CD8-positive, alpha-beta memory T cell (primary cell): Measurements from ENCODE around the gene RTN4IP1. TPM values are rescaled to one million over a fixed set of nuclear protein-coding genes. Genes with fewer than 3 reads are reported as not detected.
A peak's percentile ranks its signal among the peaks of the same experiment; 100 is the strongest.
"Not testable (repeated sequence)": the region's sequence is repeated elsewhere in the genome, so short reads cannot be mapped to it uniquely, and the experiment has no call there.

ENCODE experiments used
- CTCF ChIA-PET: fragments of 350-600 bp; sonication (Branson Sonifier 250); formaldehyde crosslinking; loops from one replicate; lab custom pipeline; 2021; ENCODE audit warnings: antibody characterized with exemption; lab: Charles Lee
- POLR2A ChIA-PET: fragments of 350-600 bp; sonication (Branson Sonifier 250); formaldehyde crosslinking; loops from one replicate; lab custom pipeline; 2021; ENCODE audit warnings: antibody characterized with exemption; lab: Charles Lee
- DNase-seq, 5 donors: peaks; one replicate each; pipeline versions ENCODE4 v3.0.0 to v3.0.0-alpha.2; 2020 to 2022; ENCODE audit warnings: mixed read lengths in 1 of 5
- H3K27ac ChIP-seq: one replicate; pipeline ENCODE4 v1.7.0; 2013; ENCODE audit warnings: low read depth, mild to moderate bottlenecking, low read length, moderate library complexity
- H3K27me3 ChIP-seq: 2 replicates; pipeline ENCODE4 v1.7.0; 2013; ENCODE audit warnings: low read length, mild to moderate bottlenecking; ENCODE audit not compliant: insufficient read depth, poor library complexity, severe bottlenecking
- H3K36me3 ChIP-seq: 2 replicates; pipeline ENCODE4 v1.7.0; 2013; ENCODE audit warnings: mild to moderate bottlenecking, low read length, moderate library complexity; ENCODE audit not compliant: insufficient read depth
- H3K4me1 ChIP-seq: 2 replicates; pipeline ENCODE4 v1.7.0; 2013; ENCODE audit warnings: mild to moderate bottlenecking, low read length, moderate library complexity; ENCODE audit not compliant: insufficient read depth
- H3K4me3 ChIP-seq: 2 replicates; pipeline ENCODE4 v1.7.0; 2013; ENCODE audit warnings: mild to moderate bottlenecking, low read length
- H3K9me3 ChIP-seq: 2 replicates; pipeline ENCODE4 v1.7.0; 2013; ENCODE audit warnings: mild to moderate bottlenecking, low read length
- H3K27ac Mint-ChIP-seq, 8 donors: one replicate each; pipeline ENCODE4 v1.8.0; 2020 to 2021; ENCODE audit warnings: mixed read lengths in 8 of 8, mild to moderate bottlenecking in 6 of 8, inconsistent platforms in 3 of 8, moderate library complexity in 3 of 8
- H3K27me3 Mint-ChIP-seq, 2 donors: one replicate each; pipeline ENCODE4 v1.8.0; 2020 to 2021; ENCODE audit warnings: mixed read lengths in 2 of 2, mild to moderate bottlenecking in 1 of 2, moderate library complexity in 1 of 2
- H3K36me3 Mint-ChIP-seq, 3 donors: one replicate each; pipeline ENCODE4 v1.8.0; 2020 to 2021; ENCODE audit warnings: mixed read lengths in 3 of 3, inconsistent platforms in 1 of 3, mild to moderate bottlenecking in 1 of 3
- H3K4me1 Mint-ChIP-seq, 3 donors: one replicate each; pipeline ENCODE4 v1.8.0; 2020 to 2021; ENCODE audit warnings: mixed read lengths in 3 of 3, inconsistent platforms in 1 of 3, mild to moderate bottlenecking in 1 of 3
- H3K4me3 Mint-ChIP-seq, 7 donors: one replicate each; pipeline ENCODE4 v1.8.0; 2020 to 2021; ENCODE audit warnings: mixed read lengths in 7 of 7, mild to moderate bottlenecking in 6 of 7, moderate library complexity in 4 of 7, inconsistent platforms in 2 of 7
- H3K9me3 Mint-ChIP-seq, 5 donors: one replicate each; pipeline ENCODE4 v1.8.0; 2020 to 2022; ENCODE audit warnings: mixed read lengths in 5 of 5, mild to moderate bottlenecking in 3 of 5, moderate library complexity in 2 of 5, inconsistent platforms in 1 of 5
- polyA plus RNA-seq: library from polyadenylated mRNA; unstranded; fragments of 300-500 nt; fragmentation: Illumina TruSeq; gene quantifications from one replicate; pipeline ENCODE4 v1.2.3, GENCODE V29; 2021
- total RNA-seq, 2 experiments: library from RNA; stranded (reverse); gene quantifications; one replicate each; pipeline ENCODE4 v1.2.3, GENCODE V29; 2021

The RTN4IP1 gene
- total and polyA plus RNA-seq, 3 experiments from 2014 or later, result 7.2 to 10.3 (median 9.5) TPM

- Mint-ChIP-seq H3K9me3 (no peaks in the 10 kb centered on the region), H3K4me3 (no peak overlapping the region), H3K4me1 (peaks cover 0 to 6% (median 2%) of the 10 kb centered on the region in 3 donors), H3K27me3 (no peaks in the 10 kb centered on the region), H3K36me3 (peaks cover 0 to 89% (median 35%) of the 10 kb centered on the region in 3 donors), H3K27ac (peak overlapping the region in 5 of 8 donors; percentile 27 to 87 (median 61))
- Histone ChIP-seq H3K27ac (no peak overlapping the region), H3K4me3 (no peak overlapping the region), H3K27me3 (no peaks in the 10 kb centered on the region), H3K36me3 (peaks cover 15% of the 10 kb centered on the region), H3K4me1 (no peaks in the 10 kb centered on the region), H3K9me3 (no peaks in the 10 kb centered on the region)
- DNase-seq, result no peak
- ChIA-PET POLR2A (interaction anchor here (0.9 kb wide), 1 partner anchor 49 kb away, joined by 4 read pairs; no protein-coding TSS in a partner anchor), CTCF (interaction anchor here (1.2 to 3.8 kb wide), 4 partner anchors 16 to 116 kb away, joined by 3 to 24 read pairs (median 12); no protein-coding TSS in a partner anchor)
Measured at GRCh38 chr6:106560996-106561685, 68.2 kb downstream of the RTN4IP1 start.

- Mint-ChIP-seq H3K27ac (peak overlapping the region in 1 of 8 donors; percentile 46), H3K36me3 (peaks cover 0 to 92% (median 29%) of the 10 kb centered on the region in 3 donors)
- H3K27ac ChIP-seq, POLR2A ChIA-PET, H3K27me3 Mint-ChIP-seq, H3K9me3 ChIP-seq, H3K27me3 ChIP-seq, H3K4me1 ChIP-seq, H3K4me1 Mint-ChIP-seq, H3K4me3 Mint-ChIP-seq, H3K9me3 Mint-ChIP-seq, DNase-seq, H3K4me3 ChIP-seq: not testable (repeated sequence)
- H3K36me3 ChIP-seq, result peaks cover 21% of the 10 kb centered on the region
- CTCF ChIA-PET, result interaction anchor here (1.0 to 3.8 kb wide), 4 partner anchors 40 to 115 kb away, joined by 3 to 16 read pairs (median 5); no protein-coding TSS in a partner anchor
Measured at GRCh38 chr6:106559659-106560058, 69.6 kb downstream of the RTN4IP1 start.

GRCh38 chr6:106558364-106558763, 70.9 kb downstream of the RTN4IP1 start:
- ChIA-PET CTCF (interaction anchor here (1.0 to 3.8 kb wide), 6 partner anchors 8 to 113 kb away, joined by 3 to 16 read pairs (median 12); no protein-coding TSS in a partner anchor), POLR2A (interaction anchor here (0.7 kb wide), 1 partner anchor 11 kb away, joined by 4 read pairs; no protein-coding TSS in a partner anchor)
- Histone ChIP-seq H3K36me3 (peaks cover 27% of the 10 kb centered on the region), H3K27ac (no peak overlapping the region), H3K27me3 (no peaks in the 10 kb centered on the region), H3K4me3 (no peak overlapping the region), H3K4me1 (no peaks in the 10 kb centered on the region), H3K9me3 (no peaks in the 10 kb centered on the region)
- Mint-ChIP-seq H3K9me3 (no peaks in the 10 kb centered on the region), H3K4me3 (no peak overlapping the region), H3K27me3 (no peaks in the 10 kb centered on the region), H3K4me1 (peaks cover 0 to 6% (median 2%) of the 10 kb centered on the region in 3 donors), H3K27ac (peak overlapping the region in 2 of 8 donors; percentile 70 to 76), H3K36me3 (peaks cover 0 to 92% (median 27%) of the 10 kb centered on the region in 3 donors)
- no peak for DNase-seq

GRCh38 chr6:106557837-106558236, 71.5 kb downstream of the RTN4IP1 start:
- ChIA-PET CTCF (interaction anchor here (1.2 to 3.8 kb wide), 5 partner anchors 8 to 113 kb away, joined by 3 to 16 read pairs (median 16); no protein-coding TSS in a partner anchor), POLR2A (interaction anchor here (0.7 kb wide), 1 partner anchor 11 kb away, joined by 4 read pairs; no protein-coding TSS in a partner anchor)
- H3K9me3 ChIP-seq, result no peaks in the 10 kb centered on the region
- no peaks in the 10 kb centered on the region for H3K9me3 Mint-ChIP-seq
- no peaks in the 10 kb centered on the region for H3K27me3 ChIP-seq
- H3K36me3 Mint-ChIP-seq, result peaks cover 0 to 92% (median 32%) of the 10 kb centered on the region in 3 donors
- no peak overlapping the region for H3K27ac ChIP-seq
- no peak overlapping the region for H3K4me3 ChIP-seq
- H3K36me3 ChIP-seq, result peaks cover 30% of the 10 kb centered on the region
- no peak for DNase-seq
- H3K27ac Mint-ChIP-seq, result peak overlapping the region in 3 of 8 donors; percentile 17 to 76 (median 70)
- no peak overlapping the region for H3K4me3 Mint-ChIP-seq
- H3K27me3 Mint-ChIP-seq, result no peaks in the 10 kb centered on the region
- H3K4me1 Mint-ChIP-seq, result peaks cover 0 to 6% (median 2%) of the 10 kb centered on the region in 3 donors
- H3K4me1 ChIP-seq, result no peaks in the 10 kb centered on the region

DNA sequence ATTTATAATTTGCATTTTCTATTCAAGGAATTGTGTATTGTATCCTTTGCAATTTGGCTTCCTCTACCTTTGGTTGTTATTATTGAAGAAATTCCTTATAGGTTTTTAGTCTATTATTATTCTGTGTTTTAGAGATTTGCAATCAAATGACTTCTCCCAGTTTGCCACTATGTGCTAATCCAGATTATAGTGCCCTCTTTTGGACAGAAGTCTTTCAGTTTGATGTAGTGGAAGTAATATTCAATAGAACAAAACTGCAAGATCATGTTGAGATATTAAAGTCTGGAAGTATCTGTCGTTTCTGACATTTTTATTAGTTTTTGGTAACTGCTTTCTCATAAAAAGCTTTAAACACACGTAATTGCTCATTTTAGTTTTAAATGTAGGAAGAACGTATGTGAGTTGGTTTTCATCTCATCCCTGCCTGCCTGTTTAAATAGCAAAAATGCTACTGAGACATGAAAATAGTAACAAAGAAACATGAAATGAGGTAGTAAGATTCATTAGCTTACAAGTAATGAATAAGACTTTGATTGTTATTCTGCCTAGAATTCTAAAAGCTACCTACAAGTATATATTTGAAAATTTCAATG, 72.8 kb downstream of the RTN4IP1 start:
- H3K27me3 Mint-ChIP-seq, result no peaks in the 10 kb centered on the region
- DNase-seq, result peak in 2 of 5 donors; percentile 24 to 42
- no peaks in the 10 kb centered on the region for H3K9me3 Mint-ChIP-seq
- Histone ChIP-seq H3K4me3 (no peak overlapping the region), H3K27me3 (no peaks in the 10 kb centered on the region), H3K4me1 (no peaks in the 10 kb centered on the region), H3K27ac (no peak overlapping the region), H3K36me3 (peaks cover 31% of the 10 kb centered on the region), H3K9me3 (no peaks in the 10 kb centered on the region)
- H3K4me1 Mint-ChIP-seq, result peaks cover 0 to 6% (median 2%) of the 10 kb centered on the region in 3 donors
- ChIA-PET POLR2A (interaction anchor here (0.7 kb wide), 1 partner anchor 1259 kb away, joined by 3 read pairs; no protein-coding TSS in a partner anchor), CTCF (interaction anchor here (0.7 to 3.8 kb wide), 8 partner anchors 10 to 111 kb away, joined by 3 to 16 read pairs (median 4); no protein-coding TSS in a partner anchor)
- no peak overlapping the region for H3K4me3 Mint-ChIP-seq
- peak overlapping the region in 1 of 8 donors; percentile 45 for H3K27ac Mint-ChIP-seq
- peaks cover 0 to 87% (median 35%) of the 10 kb centered on the region in 3 donors for H3K36me3 Mint-ChIP-seq

GRCh38 chr6:106555767-106556166, 73.5 kb downstream of the RTN4IP1 start:
- no peak overlapping the region for H3K4me3 Mint-ChIP-seq
- ChIA-PET POLR2A (interaction anchor here (0.7 kb wide), 1 partner anchor 1258 kb away, joined by 3 read pairs; no protein-coding TSS in a partner anchor), CTCF (interaction anchor here (2.0 to 3.1 kb wide), 3 partner anchors 11 to 46 kb away, joined by 6 to 29 read pairs (median 16); no protein-coding TSS in a partner anchor)
- no peak for DNase-seq
- no peaks in the 10 kb centered on the region for H3K4me1 ChIP-seq
- H3K36me3 ChIP-seq, result peaks cover 31% of the 10 kb centered on the region
- no peaks in the 10 kb centered on the region for H3K27me3 Mint-ChIP-seq
- no peaks in the 10 kb centered on the region for H3K9me3 ChIP-seq
- peaks cover 3 to 6% (median 4%) of the 10 kb centered on the region in 3 donors for H3K4me1 Mint-ChIP-seq
- H3K4me3 ChIP-seq, result no peak overlapping the region
- H3K27ac ChIP-seq, result no peak overlapping the region
- no peaks in the 10 kb centered on the region for H3K27me3 ChIP-seq
- H3K36me3 Mint-ChIP-seq, result peaks cover 5 to 87% (median 40%) of the 10 kb centered on the region in 3 donors
- no peaks in the 10 kb centered on the region for H3K9me3 Mint-ChIP-seq
- peak overlapping the region in 1 of 8 donors; percentile 48 for H3K27ac Mint-ChIP-seq

GRCh38 chr6:106553440-106553839, 75.9 kb downstream of the RTN4IP1 start:
- H3K27ac ChIP-seq, result no peak overlapping the region
- Mint-ChIP-seq H3K4me1 (peaks cover 8 to 12% (median 11%) of the 10 kb centered on the region in 3 donors), H3K27me3 (no peaks in the 10 kb centered on the region), H3K4me3 (no peak overlapping the region), H3K9me3 (no peaks in the 10 kb centered on the region), H3K27ac (peak overlapping the region in 5 of 8 donors; percentile 35 to 87 (median 54)), H3K36me3 (peaks cover 17 to 83% (median 39%) of the 10 kb centered on the region in 3 donors)
- H3K4me1 ChIP-seq, result no peaks in the 10 kb centered on the region
- ChIA-PET POLR2A (no interaction called here), CTCF (interaction anchor here (1.3 to 2.6 kb wide), 2 partner anchors 9 to 41 kb away, joined by 4 to 29 read pairs; no protein-coding TSS in a partner anchor)
- DNase-seq, result no peak
- H3K27me3 ChIP-seq, result no peaks in the 10 kb centered on the region
- no peak overlapping the region for H3K4me3 ChIP-seq
- H3K9me3 ChIP-seq, result no peaks in the 10 kb centered on the region
- H3K36me3 ChIP-seq, result peaks cover 30% of the 10 kb centered on the region
